ENCODE measurements around the gene PTS.
"Not testable (repeated sequence)": the region's sequence is repeated elsewhere in the genome, so short reads cannot be mapped to it uniquely, and the experiment has no call there.

Gene PTS

DNA sequence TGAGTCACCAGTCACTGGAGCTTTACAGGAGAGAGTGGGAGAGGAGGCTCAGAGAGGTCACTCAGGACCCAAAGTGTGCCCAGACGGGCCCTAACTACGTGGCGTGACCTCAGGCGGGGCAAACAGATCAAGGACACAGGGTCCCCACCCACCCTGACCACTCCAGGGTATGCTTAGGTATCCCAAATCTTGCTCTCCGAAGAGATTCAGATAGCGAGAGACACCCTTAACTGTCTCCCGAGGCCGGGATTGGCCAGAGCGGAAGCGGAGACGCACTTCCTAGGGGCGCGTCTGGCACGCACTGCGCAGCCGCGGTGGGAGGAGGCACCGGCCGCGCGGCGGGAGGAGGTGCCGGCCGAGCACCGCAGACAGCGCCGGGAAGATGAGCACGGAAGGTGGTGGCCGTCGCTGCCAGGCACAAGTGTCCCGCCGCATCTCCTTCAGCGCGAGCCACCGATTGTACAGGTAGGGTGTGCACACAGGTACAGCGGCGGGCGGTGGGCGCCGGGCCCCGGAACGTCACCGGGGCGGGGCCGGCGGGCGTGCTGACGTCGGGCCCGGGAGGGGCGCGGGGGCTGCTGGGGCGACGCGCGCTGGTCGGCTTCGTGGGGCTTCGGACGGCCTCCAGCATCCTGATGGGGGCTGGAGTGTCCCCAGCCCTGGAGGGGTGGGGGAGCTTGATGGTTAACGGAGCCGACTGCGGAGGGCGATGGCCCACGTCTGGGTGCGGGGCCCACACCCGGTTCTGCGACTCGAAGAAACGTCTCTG, at the start of gene PTS:
Gene PTS (plus strand): TSS at position 367 of the 769 bp plus-strand sequence. CDS start 16 bp downstream, at position 383.
- peak; percentile 83 to 84 for DNase-seq

DNA sequence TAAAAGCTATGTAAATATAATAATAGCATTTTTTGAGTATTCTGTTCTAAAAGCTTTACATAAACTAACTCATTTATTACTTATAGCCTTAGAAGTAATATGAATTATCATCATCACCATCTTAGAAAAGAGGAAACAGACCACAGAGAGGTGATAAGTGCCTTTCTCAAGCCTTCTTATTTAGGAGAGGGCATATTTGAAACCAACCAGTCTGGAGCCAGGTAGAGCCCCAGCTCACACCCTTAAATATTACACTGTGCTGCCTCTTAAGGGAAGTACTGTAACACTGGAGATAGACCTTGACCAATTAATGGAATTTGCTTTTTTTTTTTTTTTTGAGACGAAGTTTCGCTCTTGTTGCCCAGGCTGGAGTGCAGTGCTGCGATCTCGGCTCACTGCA, 48.6 kb upstream of the PTS start:
- no peak for DNase-seq

DNA sequence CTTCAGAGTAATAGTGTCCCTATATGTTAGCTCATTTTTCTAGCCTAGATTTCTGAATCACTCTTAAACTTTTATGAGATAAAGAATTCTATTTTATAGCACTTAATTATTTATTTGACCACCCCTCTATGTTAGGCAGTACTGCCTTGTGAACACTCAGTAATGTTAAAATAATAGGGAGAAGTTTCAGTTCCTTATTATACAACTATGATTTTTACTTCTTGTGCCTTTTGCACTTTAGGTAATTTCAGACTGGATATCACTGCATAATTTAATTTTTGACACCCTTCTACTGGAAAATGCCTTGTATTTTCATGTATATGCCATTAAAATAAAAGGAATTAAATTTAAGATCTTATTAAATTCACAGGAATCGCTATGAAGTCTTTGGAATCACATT, 47.8 kb upstream of the PTS start:
- no peak for DNase-seq

DNA sequence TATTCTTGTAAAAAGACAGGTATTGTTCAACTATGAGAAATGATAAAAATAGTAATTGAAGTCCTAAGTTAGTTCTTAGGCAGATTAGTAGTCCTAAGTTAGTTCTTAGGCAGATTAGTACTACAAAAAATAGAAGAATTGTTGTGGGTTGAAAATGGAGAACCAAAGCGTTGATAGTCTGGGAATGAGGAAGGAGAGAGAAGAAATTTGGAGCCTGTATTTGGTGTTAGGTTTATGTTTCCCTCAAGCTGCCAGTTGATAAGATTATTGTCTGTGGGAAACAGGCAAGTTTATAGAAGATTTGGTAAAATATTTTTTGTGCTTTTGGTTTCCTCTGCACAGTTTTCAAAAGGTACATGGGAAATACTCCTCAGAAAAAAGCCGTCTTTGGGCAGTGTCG, 47.3 kb upstream of the PTS start:
- DNase-seq: peak in 1 of 2 experiments; percentile 43

DNA sequence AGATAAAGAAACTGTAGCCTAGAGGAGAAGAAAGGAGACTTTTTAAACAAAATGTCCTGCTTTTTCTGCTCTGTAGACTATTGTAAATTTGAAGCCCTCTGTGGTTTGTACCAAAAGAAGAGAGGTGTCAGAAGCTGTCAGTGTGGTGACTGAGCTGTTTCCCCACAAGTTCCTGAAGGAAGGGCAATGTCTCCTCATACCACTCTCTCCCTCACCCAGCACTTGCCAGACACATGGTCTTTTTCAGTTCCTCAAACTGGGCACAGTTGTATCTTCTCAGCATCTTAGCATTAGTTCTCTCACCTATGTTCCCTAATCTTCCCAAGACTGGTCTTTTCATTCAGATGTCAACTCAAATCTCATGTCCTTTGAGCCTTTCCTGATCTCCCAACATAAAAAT, 46.6 kb upstream of the PTS start:
- DNase-seq: peak; percentile 89 to 92

DNA sequence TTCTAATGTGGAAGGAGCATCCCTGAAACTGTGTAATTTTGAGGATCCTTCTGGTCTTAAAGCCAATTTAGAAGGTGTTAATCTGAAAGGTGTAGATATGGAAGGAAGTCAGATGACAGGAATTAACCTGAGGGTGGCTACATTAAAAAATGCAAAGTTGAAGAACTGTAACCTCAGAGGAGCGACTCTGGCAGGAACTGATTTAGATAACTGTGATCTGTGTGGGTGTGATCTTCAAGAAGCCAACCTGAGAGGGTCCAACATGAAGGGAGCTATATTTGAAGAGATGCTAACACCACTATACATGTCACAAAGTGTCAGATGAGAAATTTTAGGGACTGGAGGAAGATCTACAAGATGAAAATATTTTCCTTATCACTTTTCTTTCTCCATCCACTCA, 43.4 kb upstream of the PTS start:
- no peak for DNase-seq

DNA sequence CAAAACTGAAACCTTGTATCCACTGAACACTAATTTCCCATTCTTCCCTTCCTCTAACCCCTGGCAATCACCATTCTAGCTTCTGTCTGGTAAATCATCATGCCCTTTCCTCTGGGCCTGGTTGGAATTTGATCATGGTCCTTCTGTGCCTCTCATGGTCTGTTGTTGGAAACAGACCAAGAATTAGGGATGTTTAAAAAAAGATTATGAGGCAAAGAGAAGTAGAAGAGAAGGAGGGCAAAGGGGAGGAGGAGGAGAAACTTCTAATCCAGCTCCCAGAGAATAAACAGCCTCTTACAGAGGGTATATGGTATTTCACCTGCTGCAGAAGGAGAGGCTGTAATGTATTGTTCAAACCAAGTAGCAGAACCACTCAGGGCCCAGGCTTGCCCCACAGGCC, 40.3 kb upstream of the PTS start:
- DNase-seq: no peak

DNA sequence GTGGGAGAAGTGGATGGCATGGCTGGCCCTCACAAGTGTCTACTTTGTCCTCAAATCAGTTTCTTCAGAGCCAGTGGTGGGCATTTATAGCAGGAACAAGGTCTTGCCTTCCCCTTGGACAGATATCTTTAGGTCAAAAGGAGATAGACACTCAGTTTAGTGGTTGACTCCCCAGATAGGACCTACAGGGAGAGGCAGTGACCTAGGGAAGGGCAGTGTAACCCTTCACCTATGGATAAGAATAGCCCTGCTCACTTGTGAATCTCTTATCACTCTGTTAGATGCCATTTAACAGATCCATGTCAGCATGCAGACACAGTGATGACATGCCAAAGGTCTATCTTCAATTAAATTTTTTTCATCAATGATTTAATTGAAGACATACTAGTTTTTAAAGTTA, 39.9 kb upstream of the PTS start:
- DNase-seq: no peak

DNA sequence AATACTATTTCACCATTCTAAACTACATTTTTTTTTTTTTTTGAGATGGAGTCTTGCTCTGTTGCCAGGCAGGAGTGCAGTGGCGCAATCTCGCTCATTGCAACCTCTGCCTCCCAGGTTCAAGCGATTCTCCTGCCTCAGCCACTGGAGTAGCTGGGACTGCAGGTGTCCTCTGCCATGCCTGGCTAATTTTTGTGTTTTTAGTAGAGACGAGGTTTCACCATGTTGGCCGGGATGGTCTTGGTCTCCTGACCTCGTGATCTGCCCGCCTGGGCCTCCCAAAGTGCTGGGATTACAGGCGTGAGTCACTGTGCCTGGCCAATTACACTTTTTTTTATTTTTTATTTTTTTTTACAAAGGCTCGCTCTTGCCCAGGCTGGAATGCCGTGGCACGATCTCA, 31.1 kb upstream of the PTS start:
- not testable (repeated sequence) for DNase-seq

DNA sequence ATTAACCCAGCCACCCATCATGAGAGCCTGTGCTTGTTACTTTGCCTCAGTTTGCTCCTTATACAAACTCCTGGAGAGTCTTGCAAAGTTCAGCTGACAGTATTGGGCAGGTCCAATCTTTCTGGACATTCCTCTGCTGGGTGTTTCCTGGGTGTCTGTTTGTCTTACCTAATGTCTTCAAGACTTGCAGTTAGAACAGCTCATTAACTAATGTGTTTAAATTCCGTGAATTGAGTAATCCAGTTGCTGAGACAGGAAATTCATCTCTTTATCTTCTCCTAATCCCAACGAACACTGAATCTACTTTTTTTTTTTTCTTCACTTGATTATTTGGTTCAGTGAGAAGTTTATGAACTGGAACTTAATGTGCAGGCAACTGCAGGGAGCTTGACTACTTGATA, 30.3 kb upstream of the PTS start:
- no peak for DNase-seq

DNA sequence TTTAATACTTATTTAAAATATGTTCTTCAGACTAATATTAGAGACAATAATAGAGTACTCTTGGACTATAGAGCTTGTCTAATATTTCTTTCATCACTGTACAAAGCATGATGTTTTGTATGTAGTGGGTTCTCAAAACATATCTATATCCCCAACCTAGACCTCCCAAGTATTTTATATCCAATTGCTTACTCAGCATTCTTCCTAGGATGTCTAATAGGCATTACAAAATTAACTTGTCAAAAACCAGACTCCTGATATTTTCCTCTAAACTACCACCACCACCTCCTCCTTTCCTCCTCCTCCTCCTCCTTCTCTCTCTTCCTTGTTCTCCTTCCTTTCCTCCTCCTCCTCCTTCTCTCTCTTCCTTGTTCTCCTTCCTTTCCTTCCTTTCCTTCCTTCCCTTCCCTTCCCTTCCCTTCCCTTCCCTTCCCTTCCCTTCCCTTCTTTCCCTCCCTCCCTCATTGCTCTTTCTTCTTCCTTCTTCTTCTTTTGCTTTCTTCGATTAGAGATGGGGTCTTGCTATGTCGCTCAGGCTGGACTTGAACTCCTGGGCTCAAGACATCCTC, 29.6 kb upstream of the PTS start:
- DNase-seq: no peak

DNA sequence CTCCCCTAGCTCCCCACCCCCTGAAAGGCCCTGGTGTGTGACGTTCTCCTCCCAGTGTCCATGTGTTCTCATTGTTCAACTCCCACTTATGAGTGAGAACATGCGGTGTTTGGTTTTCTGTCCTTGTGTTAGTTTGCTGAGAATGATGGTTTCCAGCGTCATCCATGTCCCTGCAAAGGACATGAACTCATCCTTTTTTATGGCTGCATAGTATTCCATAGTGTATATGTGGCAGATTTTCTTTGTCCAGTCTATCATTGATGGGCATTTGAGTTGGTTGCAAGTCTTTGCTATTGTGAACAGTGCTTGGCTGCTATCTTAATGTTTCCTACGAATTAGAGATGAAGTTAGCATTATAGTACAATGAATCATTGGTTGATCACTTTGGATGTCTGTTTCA, 27.1 kb upstream of the PTS start:
- DNase-seq: not testable (repeated sequence)

DNA sequence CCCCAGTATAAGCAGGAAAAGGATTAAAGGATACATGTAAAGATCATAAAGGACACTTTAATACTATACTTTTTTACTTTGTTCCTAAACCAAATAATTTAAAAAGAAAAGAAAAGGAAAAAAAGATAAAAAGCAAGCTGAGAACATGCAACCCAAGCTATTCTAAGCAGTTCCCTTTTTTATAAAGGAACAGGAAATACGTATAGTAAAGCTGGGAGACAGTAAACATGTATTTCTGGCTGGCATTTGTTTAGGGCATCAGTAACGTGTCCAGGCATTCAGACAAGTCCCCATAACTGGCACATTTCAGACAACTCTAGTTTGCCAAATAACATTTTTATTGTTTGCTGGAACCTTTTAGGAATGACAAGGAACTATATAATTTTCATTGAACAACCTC, 26.0 kb upstream of the PTS start:
- peak; percentile 52 to 59 for DNase-seq

DNA sequence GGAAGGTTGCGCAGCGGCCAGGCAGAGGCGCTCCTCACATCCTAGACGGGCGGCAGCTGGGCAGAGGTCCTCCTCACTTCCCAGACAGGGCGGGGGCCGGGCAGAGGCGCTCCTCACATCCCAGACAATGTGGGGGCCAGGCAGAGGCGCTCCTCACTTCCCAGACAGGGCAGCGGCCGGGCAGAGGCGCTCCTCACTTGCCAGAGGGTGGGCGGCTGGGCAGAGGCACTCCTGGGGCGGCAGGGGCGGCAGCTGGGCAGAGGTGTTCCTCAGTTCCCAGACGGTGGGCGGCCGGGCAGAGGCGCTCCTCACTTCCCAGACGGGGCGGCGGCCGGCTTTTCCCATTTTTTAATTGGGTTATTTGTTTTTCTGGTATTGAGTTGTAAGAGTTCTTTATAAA, 20.2 kb upstream of the PTS start:
- DNase-seq: no peak

DNA sequence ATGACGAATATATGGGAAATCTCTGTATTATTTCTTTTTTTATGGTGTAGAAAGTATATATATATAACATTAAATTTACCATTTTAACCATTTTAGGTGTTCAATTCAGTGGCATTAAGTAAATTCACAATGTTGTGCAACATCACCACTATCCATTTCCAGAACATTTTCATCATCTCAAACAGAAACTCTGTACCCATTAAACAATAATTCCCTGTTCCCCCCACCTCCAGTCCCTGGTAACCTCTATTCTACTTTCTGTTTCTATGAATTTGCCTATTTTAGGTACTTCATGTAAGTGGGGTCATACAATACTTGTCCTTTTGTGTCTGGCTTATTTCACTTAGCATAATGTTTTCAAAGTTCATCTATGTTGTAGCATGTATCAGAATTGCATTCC, 15.3 kb upstream of the PTS start:
- no peak for DNase-seq

DNA sequence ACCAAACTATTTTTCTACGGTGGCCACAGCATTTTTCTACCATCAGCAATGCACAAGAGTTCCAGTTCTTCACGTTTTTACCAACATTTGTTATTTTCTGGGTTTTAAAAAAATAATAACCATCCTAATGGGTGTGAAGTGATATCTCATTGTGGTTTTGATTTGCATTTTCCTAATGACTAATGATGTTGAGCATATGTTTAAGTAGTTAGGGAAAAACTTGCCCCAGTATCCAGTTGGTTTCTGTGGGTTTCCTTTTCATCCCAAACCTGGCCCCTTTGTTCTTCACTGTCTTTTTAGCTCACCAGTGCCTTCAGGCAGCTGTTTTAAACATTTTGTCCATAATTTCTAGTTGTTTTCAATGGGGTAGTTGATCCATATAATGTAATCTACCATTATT, 14.7 kb upstream of the PTS start:
- DNase-seq: peak; percentile 25 to 26

DNA sequence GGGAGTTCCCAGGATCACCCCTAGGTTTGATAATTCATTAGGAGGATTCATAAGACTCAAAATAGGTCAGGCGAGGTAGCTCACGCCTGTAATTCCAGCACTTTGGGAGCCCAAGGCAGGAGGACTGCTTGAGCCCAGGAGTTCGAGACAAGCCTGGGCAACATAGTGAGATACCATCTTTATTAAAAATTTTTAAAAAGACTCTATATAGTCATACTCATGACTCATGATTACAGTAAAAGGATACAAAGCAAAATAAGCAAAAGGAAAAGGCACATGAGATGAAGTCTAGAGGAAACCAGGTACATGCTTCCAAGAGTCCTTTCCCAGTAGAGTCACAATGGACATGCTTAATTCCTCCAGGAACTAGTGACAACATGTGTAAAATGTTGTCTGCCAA, 13.9 kb upstream of the PTS start:
- DNase-seq: no peak

DNA sequence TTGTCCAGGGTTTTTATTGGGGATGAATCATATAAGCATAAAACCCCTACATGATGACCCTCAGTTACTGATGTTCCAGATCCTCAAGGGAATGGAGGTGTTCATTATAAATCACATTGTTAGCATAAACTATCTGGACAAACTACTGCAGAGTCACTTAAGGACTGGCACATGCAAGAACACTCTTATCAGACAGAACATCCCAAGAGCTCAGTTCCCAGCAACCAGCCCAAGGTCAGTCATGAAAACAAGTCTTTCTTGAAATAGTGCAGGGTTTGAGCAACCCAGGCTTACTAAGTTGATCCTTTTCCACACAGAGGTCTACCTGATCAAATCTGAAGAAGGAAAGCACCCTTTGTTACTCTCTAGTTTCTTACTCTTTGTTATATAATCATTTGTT, 13.5 kb upstream of the PTS start:
- DNase-seq: no peak

DNA sequence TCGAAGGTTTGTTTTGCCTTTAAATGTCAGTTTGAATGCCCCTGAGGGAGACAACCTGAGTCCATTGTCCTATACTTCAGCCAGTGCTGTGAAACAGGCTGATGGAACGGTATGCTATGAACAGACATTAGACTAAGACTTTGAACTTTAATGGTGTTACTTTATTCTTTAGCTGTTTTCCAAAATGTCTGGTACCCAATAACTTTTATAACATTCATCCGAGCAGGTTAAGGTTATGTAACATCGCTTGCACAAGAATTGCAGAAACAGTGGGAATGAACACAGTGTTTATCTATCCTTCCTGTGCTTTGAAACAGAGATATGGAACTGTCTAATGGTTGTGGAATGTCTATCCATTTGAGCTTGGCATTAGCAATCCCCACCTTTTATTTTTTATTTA, 12.5 kb upstream of the PTS start:
- DNase-seq: no peak

DNA sequence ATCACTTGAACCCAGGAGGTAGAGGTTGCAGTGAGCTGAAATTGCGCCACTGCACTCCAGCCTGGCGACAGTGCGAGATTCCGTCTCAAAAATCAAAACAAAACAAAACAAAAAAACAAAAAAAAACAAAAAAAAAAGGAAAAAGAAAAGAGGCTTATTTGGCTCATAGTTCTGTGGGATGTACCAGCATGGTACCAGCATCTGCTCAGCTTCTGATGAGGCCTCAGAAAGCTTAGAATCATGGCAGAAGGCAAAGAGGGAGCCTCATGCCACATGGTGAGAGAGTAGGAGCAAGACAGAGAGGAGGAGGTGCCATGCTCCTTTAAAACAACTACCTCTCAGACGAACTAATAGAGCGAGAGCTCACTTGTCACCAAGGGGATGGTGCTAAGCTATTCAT, 10.6 kb upstream of the PTS start:
- no peak for DNase-seq

DNA sequence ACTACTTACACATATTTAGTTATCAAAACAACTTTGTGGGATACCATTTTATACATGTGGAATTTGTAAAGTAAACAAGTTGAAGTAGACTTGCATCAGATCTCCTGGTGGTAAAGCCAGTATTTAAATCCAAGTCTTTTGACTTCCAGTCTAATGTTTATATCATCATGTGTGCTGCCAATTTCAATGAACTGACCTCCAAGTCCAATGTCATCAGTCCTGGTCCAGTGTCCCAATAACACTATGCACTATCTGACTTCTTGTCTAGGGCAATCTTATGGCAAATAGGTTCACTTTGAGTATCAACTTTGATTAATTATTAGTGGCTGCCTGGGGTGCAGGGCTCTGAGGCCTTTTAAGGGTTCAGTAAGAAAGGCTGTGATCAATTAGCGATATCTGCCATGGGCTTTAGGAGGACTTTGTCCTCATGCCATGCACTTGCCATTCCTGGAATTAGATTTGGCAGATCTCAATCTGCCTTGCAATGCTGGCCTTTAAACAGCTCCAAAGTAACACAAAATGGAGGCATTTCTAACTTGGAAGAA, 9.6 kb upstream of the PTS start:
- DNase-seq: no peak

DNA sequence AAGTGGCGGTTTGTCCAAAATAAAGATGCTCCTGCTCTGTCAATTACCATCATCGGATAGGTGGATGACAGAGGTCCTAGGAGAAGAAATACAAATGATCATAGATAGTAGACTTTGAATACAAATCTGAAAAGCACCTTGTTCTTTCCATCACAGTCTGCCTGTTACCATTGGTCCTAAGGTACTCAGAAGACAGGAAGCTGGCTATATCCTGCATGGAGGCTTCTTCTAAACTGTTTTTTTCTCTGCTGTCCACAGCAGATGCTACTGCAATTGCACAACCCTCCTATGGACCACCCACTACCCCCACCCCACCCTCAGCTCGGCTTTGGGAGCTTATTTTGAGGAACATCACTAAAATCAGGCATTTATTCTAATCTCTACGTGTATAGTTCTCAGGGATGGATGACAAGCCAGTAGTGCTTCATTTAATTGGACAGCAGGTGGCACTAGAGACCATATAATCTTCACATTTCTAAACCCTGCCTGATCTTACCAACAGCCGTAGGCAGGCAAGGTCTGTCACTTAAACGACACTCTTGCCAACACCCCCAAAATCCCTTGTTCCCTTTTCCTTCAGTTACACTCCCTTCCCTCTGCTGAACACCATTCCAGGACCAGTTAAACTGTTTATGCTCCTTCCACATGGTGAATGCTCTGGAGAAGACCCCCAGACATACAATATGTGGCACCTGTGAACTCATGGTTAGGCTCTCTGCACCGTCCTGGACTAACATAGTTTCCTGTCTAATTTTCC, 6.6 kb upstream of the PTS start:
- DNase-seq: peak; percentile 86 to 90

DNA sequence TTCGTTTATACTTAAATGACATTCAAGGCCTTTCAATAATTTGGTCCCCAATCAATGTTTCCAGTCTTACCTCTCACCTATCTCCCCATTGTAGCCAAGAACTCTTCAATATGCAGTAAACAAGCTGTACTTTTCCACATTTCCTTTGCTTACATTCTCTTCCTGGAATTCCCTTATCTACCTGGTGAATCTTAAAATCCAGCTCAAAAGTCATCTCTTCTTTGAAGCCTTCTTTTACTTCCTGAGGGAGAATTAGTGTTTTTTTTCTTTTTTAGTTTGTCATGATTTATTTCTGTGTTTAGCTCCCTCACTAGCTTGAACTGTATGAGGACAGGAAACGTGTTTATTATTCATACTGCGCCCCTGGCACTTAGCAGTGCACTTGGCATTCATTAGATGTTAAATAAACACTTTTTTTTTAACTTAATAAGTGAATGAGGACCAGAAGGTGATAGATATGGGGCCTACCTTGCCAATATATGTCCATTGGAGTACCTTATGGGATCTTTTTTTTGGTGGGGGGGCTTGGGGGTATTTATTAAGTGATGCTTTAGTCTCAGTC, 4.9 kb upstream of the PTS start:
- DNase-seq: no peak

DNA sequence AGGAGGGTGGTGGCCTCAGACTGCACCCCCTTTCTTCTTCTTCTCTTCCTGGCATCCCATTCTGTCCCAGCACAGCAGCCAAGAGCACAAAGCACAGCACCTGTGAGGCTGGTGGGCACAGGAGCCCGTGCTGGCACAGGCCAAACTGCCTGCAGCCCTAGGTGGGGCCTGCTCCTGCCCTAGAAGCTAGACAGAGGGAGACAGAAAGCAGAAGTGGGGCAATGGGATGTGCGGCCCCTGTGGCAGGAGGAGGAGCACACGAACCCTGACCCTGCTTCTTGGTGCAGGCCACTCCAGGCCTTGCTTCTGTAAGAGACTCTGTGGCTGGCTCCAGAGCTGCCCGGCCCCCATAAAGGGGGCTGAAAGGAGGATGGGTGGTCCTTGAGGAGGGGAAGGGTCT, 3.9 kb upstream of the PTS start:
- no peak for DNase-seq

All from Kasumi-1 (cell line).